Measurements from ENCODE around the gene LAMA5.

LAMA5 gene

DNA sequence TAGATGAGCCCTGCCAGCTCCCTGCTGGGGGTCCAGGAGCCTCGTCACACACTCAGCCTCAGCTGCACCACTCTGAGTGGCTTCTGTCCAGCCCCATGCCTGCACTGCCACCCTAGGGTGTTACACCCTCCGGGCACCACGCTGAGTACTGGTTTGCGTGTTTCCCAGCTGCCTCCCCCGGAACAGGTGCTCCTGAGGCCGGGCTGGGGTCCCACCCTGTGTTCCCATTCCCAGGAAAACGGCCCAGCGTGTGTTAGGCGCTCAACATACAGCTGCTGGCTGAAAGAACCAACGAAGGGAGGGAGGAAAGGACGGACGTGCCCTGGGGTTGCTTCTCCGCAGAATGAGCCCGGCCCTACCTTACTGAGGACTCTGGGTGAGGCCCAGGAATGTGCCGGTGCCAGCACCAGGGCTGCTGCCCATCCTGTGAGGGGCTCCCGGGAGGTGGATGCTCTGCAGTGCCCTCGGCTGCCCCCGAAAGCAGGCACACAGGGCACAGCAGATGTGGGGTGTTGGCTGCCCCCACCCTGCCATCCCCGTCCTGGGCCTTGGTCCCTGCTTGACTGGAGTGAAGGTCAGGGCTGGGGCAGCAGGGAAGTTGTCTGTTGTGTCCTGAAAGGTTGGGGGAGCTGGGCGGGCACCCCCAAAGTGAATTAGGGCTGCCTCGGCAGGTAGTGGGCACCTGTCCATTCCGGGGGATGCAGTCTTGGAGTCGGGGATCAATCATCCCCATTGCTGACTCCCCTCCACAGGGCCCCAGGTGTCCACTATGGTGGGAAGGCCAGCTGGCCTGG, 16.3 kb downstream of the LAMA5 start:
- no peak for TF ChIP-seq CTCF (IDR thresholded peaks at IDR 0.05; ENCODE audit: borderline replicate concordance, insufficient read depth, low read depth, low read length)
- no peak overlapping the region for H3K4me3 ChIP-seq (ENCODE audit: low read depth, low read length)

- no peak overlapping the region for H3K4me3 ChIP-seq (ENCODE audit: low read depth, low read length)
- no peak for TF ChIP-seq CTCF (IDR thresholded peaks at IDR 0.05; ENCODE audit: borderline replicate concordance, insufficient read depth, low read depth, low read length)
These were observed 16.9 kb downstream of the LAMA5 start for GRCh38 chr20:62350098-62350628.

DNA sequence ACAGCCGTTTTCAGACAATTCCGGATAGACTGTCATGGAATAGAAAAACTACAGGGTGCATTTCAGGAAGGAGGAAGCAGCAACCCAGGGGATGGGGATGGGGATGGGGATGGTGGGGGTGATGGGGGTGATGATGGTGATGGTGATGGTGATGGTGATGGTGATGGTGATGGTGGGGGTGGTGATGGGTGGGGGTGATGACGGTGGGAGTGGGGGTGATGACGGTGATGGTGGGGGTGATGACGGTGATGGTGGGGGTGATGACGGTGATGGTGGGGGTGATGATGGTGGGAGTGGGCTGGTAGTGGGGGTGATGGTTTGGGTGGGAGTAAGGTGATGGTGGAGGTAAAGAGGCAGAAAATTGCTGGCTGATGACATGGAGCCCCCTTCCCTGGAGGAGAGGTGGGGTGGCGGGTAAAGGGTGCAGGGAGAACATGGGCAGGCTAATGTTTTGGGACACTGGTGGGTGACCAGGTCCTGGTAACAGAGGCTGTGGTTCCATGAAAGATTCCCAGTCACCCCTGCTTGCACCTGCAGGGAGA, 17.5 kb downstream of the LAMA5 start:
- TF ChIP-seq CTCF (IDR thresholded peaks at IDR 0.05; ENCODE audit: borderline replicate concordance, insufficient read depth, low read depth, low read length): no peak

DNA sequence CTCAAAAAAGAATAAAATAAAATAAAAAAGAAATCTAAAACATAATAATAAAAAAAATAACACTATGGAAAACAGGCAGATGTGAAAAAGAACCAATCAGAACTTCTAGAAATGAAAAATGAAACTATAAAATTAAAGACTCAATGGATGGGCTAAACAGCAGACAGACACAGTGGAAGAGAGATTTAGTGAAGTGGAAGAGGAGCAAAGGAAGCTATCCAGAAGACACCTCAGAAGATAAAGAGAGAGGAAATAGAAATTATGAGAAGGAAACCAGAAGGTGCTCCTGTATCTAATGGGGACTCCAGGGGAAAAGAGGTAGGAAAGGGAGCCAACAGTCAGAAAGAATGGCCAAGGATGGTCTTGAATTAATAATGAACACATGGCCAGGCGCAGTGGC, 18.5 kb downstream of the LAMA5 start:
- TF ChIP-seq CTCF (IDR thresholded peaks at IDR 0.05; ENCODE audit: borderline replicate concordance, insufficient read depth, low read depth, low read length): no peak
- H3K4me3 ChIP-seq (ENCODE audit: low read depth, low read length): no peak overlapping the region

More for the DNA sequence above, 17.5 kb downstream of the LAMA5 start:
- no peak overlapping the region for H3K4me3 ChIP-seq (ENCODE audit: low read depth, low read length)

GRCh38 chr20:62347445-62347844, 19.7 kb downstream of the LAMA5 start:
- H3K4me3 ChIP-seq (ENCODE audit: low read depth, low read length): no peak overlapping the region
- no peak for TF ChIP-seq CTCF (IDR thresholded peaks at IDR 0.05; ENCODE audit: borderline replicate concordance, insufficient read depth, low read depth, low read length)

- H3K4me3 ChIP-seq (ENCODE audit: low read depth, low read length): no peak overlapping the region
- TF ChIP-seq CTCF (IDR thresholded peaks at IDR 0.05; ENCODE audit: borderline replicate concordance, insufficient read depth, low read depth, low read length): no peak
These were observed 20.0 kb downstream of the LAMA5 start for GRCh38 chr20:62347151-62347404.
